ENCODE results near the gene B4GALNT2.

Gene B4GALNT2

GRCh38 chr17:49203796-49204195 lies 71.2 kb downstream of the B4GALNT2 start:
- no peaks in the 10 kb centered on the region for H3K9me3 ChIP-seq (ENCODE audit: control insufficient read depth in 2 of 2, low read length in 2 of 2)
- no peak overlapping the region for H3K4me3 ChIP-seq (ENCODE audit: low read length in 2 of 2)
- no peaks in the 10 kb centered on the region for H3K4me1 ChIP-seq (ENCODE audit: control insufficient read depth in 2 of 2, insufficient read depth in 2 of 2, low read length in 2 of 2)
- peaks cover 0 to 3% of the 10 kb centered on the region in 2 donors for H3K27me3 ChIP-seq (ENCODE audit: control insufficient read depth in 2 of 2, insufficient read depth in 2 of 2, low read length in 2 of 2)
- no peak overlapping the region for H3K9ac ChIP-seq (ENCODE audit: low read depth in 1 of 2, low read length in 2 of 2)
- no peak overlapping the region for H3K27ac ChIP-seq (ENCODE audit: low read depth in 2 of 2, low read length in 2 of 2)
- H3K36me3 ChIP-seq (ENCODE audit: control insufficient read depth in 2 of 2, insufficient read depth in 2 of 2, low read length in 2 of 2): no peaks in the 10 kb centered on the region

- no peaks in the 10 kb centered on the region for H3K36me3 ChIP-seq (ENCODE audit: control insufficient read depth in 2 of 2, insufficient read depth in 2 of 2, low read length in 2 of 2)
- no peak overlapping the region for H3K9ac ChIP-seq (ENCODE audit: low read depth in 1 of 2, low read length in 2 of 2)
- H3K27ac ChIP-seq (ENCODE audit: low read depth in 2 of 2, low read length in 2 of 2): no peak overlapping the region
- peaks cover 0 to 3% of the 10 kb centered on the region in 2 donors for H3K27me3 ChIP-seq (ENCODE audit: control insufficient read depth in 2 of 2, insufficient read depth in 2 of 2, low read length in 2 of 2)
- no peaks in the 10 kb centered on the region for H3K9me3 ChIP-seq (ENCODE audit: control insufficient read depth in 2 of 2, low read length in 2 of 2)
- H3K4me3 ChIP-seq (ENCODE audit: low read length in 2 of 2): no peak overlapping the region
- peaks cover 5% of the 10 kb centered on the region in 2 donors for H3K4me1 ChIP-seq (ENCODE audit: control insufficient read depth in 2 of 2, insufficient read depth in 2 of 2, low read length in 2 of 2)
These were observed 71.9 kb downstream of the B4GALNT2 start for GRCh38 chr17:49204516-49204915.

- Histone ChIP-seq H3K9ac (ENCODE audit: low read depth in 1 of 2, low read length in 2 of 2) (no peak overlapping the region), H3K36me3 (ENCODE audit: control insufficient read depth in 2 of 2, insufficient read depth in 2 of 2, low read length in 2 of 2) (no peaks in the 10 kb centered on the region), H3K4me1 (ENCODE audit: control insufficient read depth in 2 of 2, insufficient read depth in 2 of 2, low read length in 2 of 2) (peaks cover 10% of the 10 kb centered on the region in 2 donors), H3K27me3 (ENCODE audit: control insufficient read depth in 2 of 2, insufficient read depth in 2 of 2, low read length in 2 of 2) (peaks cover 0 to 3% of the 10 kb centered on the region in 2 donors), H3K4me3 (ENCODE audit: low read length in 2 of 2) (no peak overlapping the region), H3K27ac (ENCODE audit: low read depth in 2 of 2, low read length in 2 of 2) (no peak overlapping the region), H3K9me3 (ENCODE audit: control insufficient read depth in 2 of 2, low read length in 2 of 2) (no peaks in the 10 kb centered on the region)
These were observed 76.5 kb downstream of the B4GALNT2 start for GRCh38 chr17:49209061-49209571.

GRCh38 chr17:49210158-49211029 lies 77.8 kb downstream of the B4GALNT2 start, which contains the start of the genes ABI3 and GNGT2:
ABI3 (plus strand) TSS chr17:49210707; CDS start chr17:49210725, 18 bp downstream.
GNGT2 (minus strand) TSS chr17:49210574; CDS start chr17:49207422, 3,152 bp downstream.
- peak within 1 kb of the TSS; percentile 42 to 65 for H3K9ac ChIP-seq (ENCODE audit: low read depth in 1 of 2, low read length in 2 of 2)
- no peaks in the 10 kb centered on the region for H3K9me3 ChIP-seq (ENCODE audit: control insufficient read depth in 2 of 2, low read length in 2 of 2)
- H3K27ac ChIP-seq (ENCODE audit: low read depth in 2 of 2, low read length in 2 of 2): peak within 1 kb of the TSS; percentile 41 to 62

GRCh38 chr17:49213399-49213798 lies 80.8 kb downstream of the B4GALNT2 start:
- no peak overlapping the region for H3K9ac ChIP-seq (ENCODE audit: low read depth in 1 of 2, low read length in 2 of 2)
- H3K4me1 ChIP-seq (ENCODE audit: control insufficient read depth in 2 of 2, insufficient read depth in 2 of 2, low read length in 2 of 2): peaks cover 26 to 30% of the 10 kb centered on the region in 2 donors
- no peaks in the 10 kb centered on the region for H3K27me3 ChIP-seq (ENCODE audit: control insufficient read depth in 2 of 2, insufficient read depth in 2 of 2, low read length in 2 of 2)
- H3K4me3 ChIP-seq (ENCODE audit: low read length in 2 of 2): peak overlapping the region; percentile 2 to 45
- H3K27ac ChIP-seq (ENCODE audit: low read depth in 2 of 2, low read length in 2 of 2): peak overlapping the region in 1 of 2 donors; percentile 24
- H3K9me3 ChIP-seq (ENCODE audit: control insufficient read depth in 2 of 2, low read length in 2 of 2): no peaks in the 10 kb centered on the region
- no peaks in the 10 kb centered on the region for H3K36me3 ChIP-seq (ENCODE audit: control insufficient read depth in 2 of 2, insufficient read depth in 2 of 2, low read length in 2 of 2)

More at GRCh38 chr17:49210158-49211029, 77.8 kb downstream of the B4GALNT2 start, which contains the start of the genes ABI3 and GNGT2:
- peaks cover 0 to 3% of the 10 kb centered on the region in 2 donors for H3K27me3 ChIP-seq (ENCODE audit: control insufficient read depth in 2 of 2, insufficient read depth in 2 of 2, low read length in 2 of 2)
- no peaks in the 10 kb centered on the region for H3K36me3 ChIP-seq (ENCODE audit: control insufficient read depth in 2 of 2, insufficient read depth in 2 of 2, low read length in 2 of 2)
- H3K4me1 ChIP-seq (ENCODE audit: control insufficient read depth in 2 of 2, insufficient read depth in 2 of 2, low read length in 2 of 2): peaks cover 13 to 15% of the 10 kb centered on the region in 2 donors
- H3K4me3 ChIP-seq (ENCODE audit: low read length in 2 of 2): peak within 1 kb of the TSS; percentile 58 to 79

GRCh38 chr17:49213847-49214246 lies 81.3 kb downstream of the B4GALNT2 start:
- Histone ChIP-seq H3K27me3 (ENCODE audit: control insufficient read depth in 2 of 2, insufficient read depth in 2 of 2, low read length in 2 of 2) (no peaks in the 10 kb centered on the region), H3K9ac (ENCODE audit: low read depth in 1 of 2, low read length in 2 of 2) (no peak overlapping the region), H3K4me1 (ENCODE audit: control insufficient read depth in 2 of 2, insufficient read depth in 2 of 2, low read length in 2 of 2) (peaks cover 26 to 30% of the 10 kb centered on the region in 2 donors), H3K9me3 (ENCODE audit: control insufficient read depth in 2 of 2, low read length in 2 of 2) (no peaks in the 10 kb centered on the region), H3K36me3 (ENCODE audit: control insufficient read depth in 2 of 2, insufficient read depth in 2 of 2, low read length in 2 of 2) (no peaks in the 10 kb centered on the region), H3K27ac (ENCODE audit: low read depth in 2 of 2, low read length in 2 of 2) (peak overlapping the region in 1 of 2 donors; percentile 24), H3K4me3 (ENCODE audit: low read length in 2 of 2) (peak overlapping the region; percentile 2 to 45)

GRCh38 chr17:49214676-49215360 lies 82.2 kb downstream of the B4GALNT2 start:
- Histone ChIP-seq H3K4me1 (ENCODE audit: control insufficient read depth in 2 of 2, insufficient read depth in 2 of 2, low read length in 2 of 2) (peaks cover 19 to 23% of the 10 kb centered on the region in 2 donors), H3K9ac (ENCODE audit: low read depth in 1 of 2, low read length in 2 of 2) (no peak overlapping the region), H3K36me3 (ENCODE audit: control insufficient read depth in 2 of 2, insufficient read depth in 2 of 2, low read length in 2 of 2) (no peaks in the 10 kb centered on the region), H3K27ac (ENCODE audit: low read depth in 2 of 2, low read length in 2 of 2) (peak overlapping the region; percentile 2 to 19), H3K27me3 (ENCODE audit: control insufficient read depth in 2 of 2, insufficient read depth in 2 of 2, low read length in 2 of 2) (no peaks in the 10 kb centered on the region), H3K9me3 (ENCODE audit: control insufficient read depth in 2 of 2, low read length in 2 of 2) (no peaks in the 10 kb centered on the region), H3K4me3 (ENCODE audit: low read length in 2 of 2) (peak overlapping the region in 1 of 2 donors; percentile 22)

- no peaks in the 10 kb centered on the region for H3K27me3 ChIP-seq (ENCODE audit: control insufficient read depth in 2 of 2, insufficient read depth in 2 of 2, low read length in 2 of 2)
- no peaks in the 10 kb centered on the region for H3K36me3 ChIP-seq (ENCODE audit: control insufficient read depth in 2 of 2, insufficient read depth in 2 of 2, low read length in 2 of 2)
- no peak overlapping the region for H3K9ac ChIP-seq (ENCODE audit: low read depth in 1 of 2, low read length in 2 of 2)
- H3K9me3 ChIP-seq (ENCODE audit: control insufficient read depth in 2 of 2, low read length in 2 of 2): no peaks in the 10 kb centered on the region
- peaks cover 17 to 23% of the 10 kb centered on the region in 2 donors for H3K4me1 ChIP-seq (ENCODE audit: control insufficient read depth in 2 of 2, insufficient read depth in 2 of 2, low read length in 2 of 2)
- peak overlapping the region in 1 of 2 donors; percentile 4 for H3K4me3 ChIP-seq (ENCODE audit: low read length in 2 of 2)
- peak overlapping the region; percentile 50 to 70 for H3K27ac ChIP-seq (ENCODE audit: low read depth in 2 of 2, low read length in 2 of 2)
These were observed 83.9 kb downstream of the B4GALNT2 start for GRCh38 chr17:49216482-49216881.

- Histone ChIP-seq H3K4me3 (ENCODE audit: low read length in 2 of 2) (no peak overlapping the region), H3K9me3 (ENCODE audit: control insufficient read depth in 2 of 2, low read length in 2 of 2) (no peaks in the 10 kb centered on the region), H3K27ac (ENCODE audit: low read depth in 2 of 2, low read length in 2 of 2) (peak overlapping the region in 1 of 2 donors; percentile 70), H3K36me3 (ENCODE audit: control insufficient read depth in 2 of 2, insufficient read depth in 2 of 2, low read length in 2 of 2) (no peaks in the 10 kb centered on the region), H3K27me3 (ENCODE audit: control insufficient read depth in 2 of 2, insufficient read depth in 2 of 2, low read length in 2 of 2) (no peaks in the 10 kb centered on the region), H3K4me1 (ENCODE audit: control insufficient read depth in 2 of 2, insufficient read depth in 2 of 2, low read length in 2 of 2) (peaks cover 17 to 23% of the 10 kb centered on the region in 2 donors), H3K9ac (ENCODE audit: low read depth in 1 of 2, low read length in 2 of 2) (no peak overlapping the region)
These were observed 84.5 kb downstream of the B4GALNT2 start for GRCh38 chr17:49216953-49217650.

Data from mucosa of rectum (tissue), 2 donors.